Muscle of leg (tissue), 9 donors: ENCODE measurements around the gene KLK15. TPM values are rescaled to one million over a fixed set of nuclear protein-coding genes. Genes with fewer than 3 reads are reported as not detected.

Experiments used
- polyA plus RNA-seq, 8 donors: library from polyadenylated mRNA; unstranded; fragments of 120-200 nt; gene quantifications; one replicate each; pipeline versions ENCODE4 v1.2.1 to v1.2.3, GENCODE V29; 2013; ENCODE audit warnings: inconsistent platforms in 1 of 8, low replicate concordance in 1 of 8; ENCODE audit not compliant: insufficient read length in 8 of 8, insufficient read depth in 1 of 8
- total RNA-seq: library from RNA; stranded (reverse); fragments of 120-200 nt; gene quantifications from one replicate; pipeline ENCODE4 v1.2.4, GENCODE V29; 2013

The KLK15 gene
- total and polyA plus RNA-seq, 9 donors = 0.17 TPM; not detected in 8

Other genes with a start within 250 kb of the KLK15 start
- gene SYT3, start 193.7 kb downstream of the KLK15 start, total RNA-seq = 0.09 TPM
- under 1 TPM in 2 of 8 donors, not detected in 6; 0.12 to 0.14 TPM for gene SYT3, start 193.7 kb downstream of the KLK15 start, polyA plus RNA-seq
- 4.2 TPM for gene C19orf81, start 184.1 kb downstream of the KLK15 start, total RNA-seq
- 1 to 10 TPM in 7 of 8 donors, under 1 TPM in 1; 0.70 to 3.8 (median 1.3) TPM for gene C19orf81, start 184.1 kb downstream of the KLK15 start, polyA plus RNA-seq
- gene SHANK1, start 113.8 kb downstream of the KLK15 start, total RNA-seq = 12.1 TPM
- 10 to 100 TPM; 14.4 to 37.4 (median 23.3) TPM for gene SHANK1, start 113.8 kb downstream of the KLK15 start, polyA plus RNA-seq
- 35.2 TPM for gene CLEC11A, start 110.2 kb downstream of the KLK15 start, total RNA-seq
- gene CLEC11A, start 110.2 kb downstream of the KLK15 start, polyA plus RNA-seq = 10 to 100 TPM; 18.8 to 40.3 (median 36.6) TPM
- not detected for gene GPR32, start 63.1 kb downstream of the KLK15 start, total RNA-seq
- gene GPR32, start 63.1 kb downstream of the KLK15 start, polyA plus RNA-seq = not detected
- not detected for gene ACP4, start 43.2 kb downstream of the KLK15 start, total RNA-seq
- under 1 TPM in 3 of 8 donors, not detected in 5; 0.15 to 0.16 (median 0.15) TPM for gene ACP4, start 43.2 kb downstream of the KLK15 start, polyA plus RNA-seq
- not detected for gene KLK1, start 9.8 kb downstream of the KLK15 start, total RNA-seq
- gene KLK1, start 9.8 kb downstream of the KLK15 start, polyA plus RNA-seq = under 1 TPM; 0.15 to 0.54 (median 0.28) TPM
- gene KLK3, start 21.3 kb upstream of the KLK15 start, total RNA-seq = not detected
- not detected for gene KLK3, start 21.3 kb upstream of the KLK15 start, polyA plus RNA-seq
- gene KLK2, start 39.9 kb upstream of the KLK15 start, total RNA-seq = not detected
- under 1 TPM in 1 of 8 donors, not detected in 7; 0.30 TPM for gene KLK2, start 39.9 kb upstream of the KLK15 start, polyA plus RNA-seq
- not detected for gene KLK4, start 77.8 kb upstream of the KLK15 start, total RNA-seq
- not detected for gene KLK4, start 77.8 kb upstream of the KLK15 start, polyA plus RNA-seq
- gene KLK5, start 119.5 kb upstream of the KLK15 start, total RNA-seq = not detected
- under 1 TPM in 1 of 8 donors, not detected in 7; 0.34 TPM for gene KLK5, start 119.5 kb upstream of the KLK15 start, polyA plus RNA-seq
- gene KLK6, start 136.0 kb upstream of the KLK15 start, total RNA-seq = 0.09 TPM
- under 1 TPM in 5 of 8 donors, not detected in 3; 0.12 to 0.62 (median 0.23) TPM for gene KLK6, start 136.0 kb upstream of the KLK15 start, polyA plus RNA-seq
- gene KLK7, start 150.3 kb upstream of the KLK15 start, total RNA-seq = not detected
- under 1 TPM in 4 of 8 donors, not detected in 4; 0.05 to 0.30 (median 0.17) TPM for gene KLK7, start 150.3 kb upstream of the KLK15 start, polyA plus RNA-seq
- gene KLK8, start 168.0 kb upstream of the KLK15 start, total RNA-seq = not detected
- gene KLK8, start 168.0 kb upstream of the KLK15 start, polyA plus RNA-seq = 1 to 10 TPM in 1 of 8 donors, not detected in 7; 1.0 TPM
- not detected for gene KLK10, start 186.1 kb upstream of the KLK15 start, total RNA-seq
- gene KLK10, start 186.1 kb upstream of the KLK15 start, polyA plus RNA-seq = under 1 TPM in 7 of 8 donors, not detected in 1; 0.06 to 0.57 (median 0.15) TPM
- gene KLK11, start 193.0 kb upstream of the KLK15 start, total RNA-seq = not detected
- 1 to 10 TPM in 1 of 8 donors, under 1 TPM in 2, not detected in 5; 0.34 to 2.1 (median 0.45) TPM for gene KLK11, start 193.0 kb upstream of the KLK15 start, polyA plus RNA-seq
- not detected for gene KLK12, start 201.4 kb upstream of the KLK15 start, total RNA-seq
- not detected for gene KLK12, start 201.4 kb upstream of the KLK15 start, polyA plus RNA-seq
- not detected for gene KLK13, start 231.5 kb upstream of the KLK15 start, total RNA-seq
- gene KLK13, start 231.5 kb upstream of the KLK15 start, polyA plus RNA-seq = under 1 TPM in 1 of 8 donors, not detected in 7; 0.21 TPM
- gene KLK14, start 249.3 kb upstream of the KLK15 start, total RNA-seq = not detected
- gene KLK14, start 249.3 kb upstream of the KLK15 start, polyA plus RNA-seq = under 1 TPM in 5 of 8 donors, not detected in 3; 0.28 to 0.52 (median 0.34) TPM